Vagina (tissue), 2 donors: Measurements from ENCODE around the gene C5orf47. TPM values are rescaled to one million over a fixed set of nuclear protein-coding genes. Genes with fewer than 3 reads are reported as not detected.

ENCODE experiments used
- DNase-seq, 2 donors: peaks; one replicate each; pipeline ENCODE4 v3.0.0-alpha.2; 2017; ENCODE audit errors: extremely low spot score in 2 of 2
- H3K27ac ChIP-seq: fragments of 200-600 bp; sonication (generic); one replicate; pipeline ENCODE4 v1.5.1; 2019
- H3K27me3 ChIP-seq: fragments of 200-600 bp; sonication (generic); one replicate; pipeline ENCODE4 v1.5.1; 2019
- H3K36me3 ChIP-seq, 2 donors: fragments of 200-600 bp; sonication (generic); one replicate each; pipeline ENCODE4 v1.5.1; 2017 to 2019
- H3K4me1 ChIP-seq: fragments of 200-600 bp; sonication (generic); one replicate; pipeline ENCODE4 v1.5.1; 2019
- H3K4me3 ChIP-seq, 2 donors: fragments of 200-600 bp; sonication (generic); 1 replicate in 1 of 2; 2 replicates in 1 of 2; pipeline ENCODE4 v1.5.1; 2016 to 2019
- H3K9me3 ChIP-seq: fragments of 200-600 bp; sonication (generic); one replicate; pipeline ENCODE4 v1.5.1; 2019
- CTCF ChIP-seq, 3 experiments: fragments of 450-650 bp in 2 of 3; fragments of 200-600 bp in 1 of 3; sonication (generic) in 1 of 3; IDR thresholded peaks; one replicate each; pipeline ENCODE4 v1.5.1; 2017 to 2019; ENCODE audit warnings: antibody characterized with exemption in 3 of 3, mild to moderate bottlenecking in 2 of 3, moderate library complexity in 2 of 3
- POLR2A ChIP-seq, 2 donors: fragments of 450-650 bp; IDR thresholded peaks; one replicate each; pipeline ENCODE4 v1.6.1; 2017; ENCODE audit warnings: antibody characterized with exemption in 2 of 2, mild to moderate bottlenecking in 2 of 2, moderate library complexity in 2 of 2
- POLR2AphosphoS5 ChIP-seq, 2 donors: sonication (generic); formaldehyde crosslinking; IDR thresholded peaks; one replicate each; pipeline ENCODE4 v1.9.0; 2017; ENCODE audit warnings: antibody characterized with exemption in 2 of 2, mild to moderate bottlenecking in 2 of 2, low read depth in 1 of 2; ENCODE audit not compliant: insufficient read depth in 1 of 2
- intact Hi-C: fragments of 100-400 bp; cut with DNase I; formaldehyde crosslinking; loops from one replicate; pipeline ENCODE4 v1.15.1; 2023
- total RNA-seq: library from RNA; depleted of rRNA; stranded (reverse); fragments of >200 nt; gene quantifications from one replicate; pipeline ENCODE4 v1.2.3, GENCODE V29; 2016

C5orf47 gene
- total RNA-seq, 1 donor from 2014 or later, result not detected

- H3K27ac ChIP-seq, result no peak overlapping the region
- intact Hi-C loops, result no loop called here
- no peak for TF ChIP-seq CTCF (IDR thresholded peaks at IDR 0.05)
- no peak for TF ChIP-seq POLR2AphosphoS5 (IDR thresholded peaks at IDR 0.05; ENCODE audit: insufficient read depth in 1 of 2, low read depth in 1 of 2)
- no peak for TF ChIP-seq POLR2A (IDR thresholded peaks at IDR 0.05)
- DNase-seq, result no peak
- H3K9me3 ChIP-seq, result no peaks in the 10 kb centered on the region
- H3K27me3 ChIP-seq, result no peaks in the 10 kb centered on the region
- no peak overlapping the region for H3K4me3 ChIP-seq
- no peaks in the 10 kb centered on the region for H3K36me3 ChIP-seq
- no peaks in the 10 kb centered on the region for H3K4me1 ChIP-seq
Measured at GRCh38 chr5:173969167-173970049, 19.6 kb upstream of the C5orf47 start.

DNA sequence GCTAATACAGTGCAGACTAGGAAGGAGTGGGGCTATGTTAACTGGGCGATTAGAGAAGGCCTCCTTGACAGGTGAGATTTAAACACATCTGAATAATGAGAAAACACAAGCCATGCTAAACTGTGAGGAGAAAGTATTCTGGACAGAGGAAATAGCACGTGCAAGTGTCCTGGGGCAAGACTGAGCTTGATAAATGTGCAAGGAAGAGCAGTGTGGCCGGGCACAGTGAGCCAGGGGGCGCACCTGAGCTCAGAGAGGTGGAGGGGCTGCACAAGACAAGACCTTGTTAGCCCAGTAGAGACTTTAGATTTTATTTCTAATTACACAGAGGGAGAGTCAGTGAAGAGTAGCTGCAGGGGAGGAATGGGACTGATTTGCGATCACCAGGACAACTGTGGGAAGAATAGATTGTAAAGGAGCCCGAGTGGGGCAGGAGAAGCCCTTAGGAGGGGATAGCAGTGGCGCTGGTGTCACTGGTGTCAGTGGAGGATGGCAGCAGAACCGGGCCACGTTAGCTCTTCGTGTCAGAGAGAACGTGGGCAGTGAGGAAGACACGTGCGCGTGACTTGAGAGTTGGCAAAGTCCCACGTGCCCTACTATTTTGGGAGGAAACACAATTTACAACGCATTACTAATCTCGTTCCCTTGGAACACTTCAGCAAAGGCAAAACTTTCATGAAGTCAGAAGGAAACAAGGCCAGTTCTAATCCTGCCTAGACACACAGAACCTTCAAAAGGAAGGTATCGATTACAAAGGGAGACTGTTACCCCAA lies 17.9 kb upstream of the C5orf47 start:
- TF ChIP-seq CTCF (IDR thresholded peaks at IDR 0.05), result no peak
- no peak for TF ChIP-seq POLR2A (IDR thresholded peaks at IDR 0.05)
- TF ChIP-seq POLR2AphosphoS5 (IDR thresholded peaks at IDR 0.05; ENCODE audit: insufficient read depth in 1 of 2, low read depth in 1 of 2), result no peak
- intact Hi-C loops, result no loop called here
- no peak for DNase-seq
- H3K36me3 ChIP-seq, result no peaks in the 10 kb centered on the region
- H3K27ac ChIP-seq, result no peak overlapping the region
- H3K4me3 ChIP-seq, result no peak overlapping the region
- H3K27me3 ChIP-seq, result no peaks in the 10 kb centered on the region
- no peaks in the 10 kb centered on the region for H3K9me3 ChIP-seq
- H3K4me1 ChIP-seq, result no peaks in the 10 kb centered on the region

- Histone ChIP-seq H3K4me1 (no peaks in the 10 kb centered on the region), H3K27ac (no peak overlapping the region), H3K9me3 (no peaks in the 10 kb centered on the region), H3K4me3 (no peak overlapping the region), H3K27me3 (no peaks in the 10 kb centered on the region), H3K36me3 (no peaks in the 10 kb centered on the region)
- intact Hi-C loops, result no loop called here
- TF ChIP-seq POLR2AphosphoS5 (IDR thresholded peaks at IDR 0.05; ENCODE audit: insufficient read depth in 1 of 2, low read depth in 1 of 2) (no peak), POLR2A (IDR thresholded peaks at IDR 0.05) (no peak), CTCF (IDR thresholded peaks at IDR 0.05) (no peak)
- DNase-seq, result no peak
Measured at GRCh38 chr5:173971681-173972345, 17.2 kb upstream of the C5orf47 start.

DNA sequence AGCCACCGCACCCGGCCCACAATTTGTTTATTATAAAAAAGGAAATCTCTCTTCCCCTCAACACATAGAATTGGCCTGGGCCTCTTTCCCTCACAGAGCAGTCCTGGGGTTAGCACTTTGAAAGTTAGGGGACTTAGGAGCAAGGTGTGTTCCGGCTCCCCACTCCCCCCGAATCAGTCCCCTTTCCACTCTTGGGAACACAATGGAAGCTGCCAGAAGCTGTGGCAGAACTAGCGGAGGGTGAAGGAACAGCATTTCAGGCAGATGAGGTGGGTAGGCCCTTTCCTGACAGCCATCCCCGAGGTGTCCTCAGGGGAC lies 16.4 kb upstream of the C5orf47 start:
- H3K27me3 ChIP-seq, result no peaks in the 10 kb centered on the region
- TF ChIP-seq POLR2A (IDR thresholded peaks at IDR 0.05) (no peak), POLR2AphosphoS5 (IDR thresholded peaks at IDR 0.05; ENCODE audit: insufficient read depth in 1 of 2, low read depth in 1 of 2) (no peak), CTCF (IDR thresholded peaks at IDR 0.05) (no peak)
- H3K4me3 ChIP-seq, result peak overlapping the region; percentile 33 to 50
- no peak for DNase-seq
- H3K4me1 ChIP-seq, result no peaks in the 10 kb centered on the region
- no peak overlapping the region for H3K27ac ChIP-seq
- no peaks in the 10 kb centered on the region for H3K36me3 ChIP-seq
- H3K9me3 ChIP-seq, result no peaks in the 10 kb centered on the region
- intact Hi-C loops, result no loop called here
